Measurements from ENCODE around the gene HPSE2.

The HPSE2 gene

DNA sequence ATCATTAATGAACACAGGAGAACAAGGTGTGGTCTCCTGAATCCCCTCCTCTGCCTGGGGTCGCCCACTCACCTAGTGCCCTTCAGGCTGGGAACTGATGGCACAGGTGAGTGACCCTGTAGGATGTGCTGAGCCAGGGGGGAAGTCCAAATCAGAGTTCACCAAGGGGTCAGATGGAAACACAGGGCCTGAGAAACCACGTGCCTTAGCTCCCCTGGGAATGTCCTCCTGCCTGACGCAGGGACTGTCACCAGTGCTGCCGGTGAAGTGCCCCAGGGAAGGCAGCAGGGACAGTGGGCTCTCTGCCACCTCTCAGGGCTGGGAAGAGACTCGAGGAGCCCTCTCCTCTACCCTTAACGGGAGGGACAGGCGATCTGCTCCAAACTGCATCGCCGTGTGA lies 814.9 kb downstream of the HPSE2 start:
- no peak for DNase-seq

DNA sequence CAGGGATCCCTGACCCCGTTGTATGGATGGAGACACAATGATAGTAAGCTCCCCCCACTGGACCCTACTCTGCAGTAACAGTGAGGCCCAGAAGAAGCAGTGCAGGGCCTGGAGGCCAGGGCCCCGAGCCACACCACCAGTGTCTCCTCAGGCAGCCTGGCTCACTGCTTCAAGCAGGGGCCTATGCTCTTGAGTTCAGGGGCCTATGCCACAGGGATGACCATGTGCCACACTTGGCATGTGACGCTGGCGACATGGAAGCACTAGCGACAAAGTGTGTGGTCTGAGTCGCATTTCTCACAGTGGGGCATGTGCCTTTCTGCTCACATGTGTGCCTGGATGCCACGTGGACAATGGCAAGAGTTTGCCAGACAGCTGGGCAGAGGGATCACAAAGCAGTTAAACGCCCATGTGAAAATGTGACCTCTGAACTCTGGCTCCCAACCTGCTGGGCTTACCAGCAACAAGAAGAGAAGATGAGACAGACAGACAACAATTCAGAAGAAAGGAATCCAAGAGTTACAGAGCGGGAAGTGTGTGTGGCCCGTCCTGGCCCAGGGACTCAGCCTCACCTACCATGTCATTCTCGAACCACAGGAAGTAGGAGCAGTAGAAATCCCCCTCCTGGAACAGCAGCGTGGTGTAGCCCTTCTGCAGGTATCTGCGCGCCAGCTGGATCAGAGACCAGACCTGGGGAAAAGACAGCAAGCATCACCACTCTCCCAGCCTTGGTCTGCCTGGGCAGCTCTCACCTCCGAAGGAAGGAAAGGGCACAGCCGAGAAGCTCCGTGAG lies 816.0 kb downstream of the HPSE2 start:
- DNase-seq = no peak

DNA sequence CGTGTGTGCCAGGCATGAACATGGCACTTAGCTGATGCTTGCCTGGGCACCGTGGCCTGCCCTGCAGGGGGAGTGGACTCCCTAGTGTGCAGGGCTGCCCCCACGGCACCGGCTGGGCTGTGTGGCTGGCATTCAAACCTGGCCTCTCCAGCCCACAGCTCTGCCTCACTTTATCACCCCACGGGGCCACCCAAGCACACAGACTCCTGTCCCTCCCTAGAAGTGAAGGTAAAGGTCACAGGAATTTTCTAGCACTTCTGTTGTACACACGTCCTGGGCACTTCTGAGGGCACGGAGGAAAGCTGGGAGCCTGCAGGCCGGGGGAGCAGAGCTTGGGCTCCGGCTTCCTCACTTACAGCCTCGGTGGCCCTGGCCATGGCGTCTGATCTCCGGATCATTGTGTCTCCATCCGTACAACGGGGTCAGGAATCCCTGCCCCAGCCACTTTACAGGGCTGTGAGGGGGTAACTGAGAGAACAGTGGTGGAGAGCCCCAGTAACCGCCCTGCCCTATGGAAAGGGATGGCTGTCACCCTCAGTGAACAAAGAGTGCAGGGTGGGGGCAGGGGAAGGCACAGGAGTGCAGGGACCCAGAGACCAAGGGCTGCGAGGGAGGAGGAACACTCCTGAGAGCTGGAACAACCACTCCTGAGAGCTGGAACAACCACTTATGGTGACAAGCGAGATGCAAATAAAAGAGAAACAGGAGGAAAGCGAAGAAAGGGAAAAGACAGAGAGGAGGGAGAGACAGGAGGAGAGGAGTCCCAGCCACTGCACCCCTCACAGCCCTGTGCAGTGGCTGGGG lies 816.8 kb downstream of the HPSE2 start:
- DNase-seq = no peak

DNA sequence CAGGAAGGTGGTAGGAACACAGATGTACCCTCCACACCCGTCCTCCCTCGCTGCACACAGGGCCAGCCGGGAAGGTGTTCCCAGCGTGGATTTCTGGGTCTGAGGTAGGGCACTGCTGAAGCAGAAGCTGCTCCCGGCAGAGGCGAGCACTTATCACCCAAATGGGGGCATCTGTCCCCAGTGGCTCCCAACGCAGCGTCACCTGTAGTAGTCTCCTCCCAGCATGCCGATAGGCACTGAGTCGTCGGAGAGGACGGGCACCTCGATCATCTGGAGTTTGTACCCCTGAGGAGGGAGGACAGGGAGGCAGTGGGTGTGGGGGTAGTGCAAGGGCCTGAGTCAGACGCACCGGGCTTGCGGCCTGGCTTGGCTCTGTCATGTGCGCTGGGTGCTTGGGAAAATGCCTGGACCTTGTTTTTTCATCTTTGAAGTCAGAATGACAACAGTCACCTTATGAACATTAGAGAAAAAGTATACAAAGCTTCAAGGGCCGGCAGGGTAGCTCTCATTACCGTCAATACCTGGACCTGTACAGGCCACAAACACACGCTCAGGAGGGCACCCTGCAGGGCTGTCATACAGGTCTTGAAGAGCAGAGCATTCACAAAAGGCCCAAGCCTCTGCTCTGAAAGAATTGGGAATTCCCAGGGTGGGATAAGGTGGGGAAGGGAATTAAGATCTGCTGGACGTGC lies 817.5 kb downstream of the HPSE2 start:
- DNase-seq = no peak

DNA sequence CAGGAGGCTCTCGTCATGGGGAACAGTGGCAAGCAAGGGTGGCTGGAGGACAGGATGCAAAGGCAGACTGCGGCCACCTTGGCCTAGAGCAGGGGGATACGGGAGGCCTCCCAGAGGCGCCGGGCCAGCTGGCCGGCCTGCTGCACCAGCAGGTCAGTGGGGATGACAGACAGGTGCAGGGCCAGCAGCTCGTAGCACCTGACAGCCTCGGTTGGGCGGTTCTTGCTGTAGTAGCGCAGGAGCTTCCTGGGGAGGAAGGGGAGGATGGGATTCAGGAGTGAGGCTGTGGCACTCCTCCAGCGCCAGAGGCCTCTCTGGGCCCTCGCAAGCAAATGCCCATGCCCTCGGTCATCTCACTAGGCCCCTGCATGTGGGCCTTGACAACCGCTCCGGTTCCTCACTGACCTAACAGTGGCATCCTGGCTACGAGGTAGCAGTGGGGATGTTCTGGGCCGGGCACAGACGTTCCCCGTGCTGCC lies 818.1 kb downstream of the HPSE2 start:
- DNase-seq = no peak

DNA sequence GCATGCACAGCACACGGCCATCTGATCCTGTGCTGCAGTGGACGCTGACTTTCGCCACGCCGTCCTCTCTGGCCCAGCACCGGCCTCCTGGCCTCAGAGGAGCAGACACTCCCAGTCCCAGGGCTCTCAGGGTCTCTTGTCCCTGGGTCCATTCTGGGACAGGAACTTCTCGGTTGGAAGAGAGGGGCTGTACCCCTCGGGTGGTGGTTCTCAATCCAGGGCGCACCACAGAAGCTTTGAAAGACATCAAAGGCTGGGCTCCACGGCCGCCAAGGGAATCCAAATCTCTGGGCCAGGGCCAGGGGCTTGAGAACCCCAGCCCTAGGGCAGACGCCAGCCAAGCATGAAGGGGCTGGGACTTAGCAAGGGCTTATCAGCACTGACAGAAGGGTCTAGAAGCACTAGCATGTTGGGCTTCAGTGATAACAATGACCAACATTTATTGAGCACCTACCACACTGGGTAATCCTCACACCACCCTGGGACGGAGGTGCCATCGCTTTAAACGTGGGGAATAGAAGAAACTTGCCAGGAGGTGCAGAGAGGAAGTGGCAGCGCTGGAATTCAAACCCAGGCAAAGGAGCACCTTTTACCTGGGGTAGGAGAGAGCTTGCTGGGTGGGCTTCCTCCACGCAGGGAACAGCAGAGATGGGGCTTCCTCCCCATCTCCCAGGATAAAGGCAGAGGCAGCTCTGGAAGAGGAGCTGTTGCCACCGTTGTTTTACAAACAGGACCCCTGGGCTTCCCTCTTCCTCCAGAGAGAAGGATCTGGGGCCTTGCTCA lies 818.9 kb downstream of the HPSE2 start:
- DNase-seq = no peak

DNA sequence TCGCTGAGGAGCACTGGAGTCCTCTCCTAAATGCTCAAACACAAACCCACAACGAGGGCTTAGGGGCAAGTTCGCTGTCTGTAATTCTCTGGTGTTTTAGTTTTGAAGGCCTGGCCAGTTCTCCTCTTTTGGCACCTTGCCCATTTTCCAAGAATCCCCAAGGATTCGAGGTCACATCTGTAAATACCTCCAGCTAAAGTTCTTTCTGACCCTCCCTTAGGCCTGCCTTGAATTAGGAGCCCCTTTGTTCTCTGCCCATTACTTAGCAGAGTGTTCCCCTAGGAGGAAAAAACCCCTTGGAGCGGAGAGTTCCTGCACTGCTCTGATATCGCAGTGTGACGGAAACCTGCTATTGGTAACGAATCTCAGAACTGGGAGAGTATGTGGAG lies 819.9 kb downstream of the HPSE2 start:
- peak; percentile 51 for DNase-seq

DNA sequence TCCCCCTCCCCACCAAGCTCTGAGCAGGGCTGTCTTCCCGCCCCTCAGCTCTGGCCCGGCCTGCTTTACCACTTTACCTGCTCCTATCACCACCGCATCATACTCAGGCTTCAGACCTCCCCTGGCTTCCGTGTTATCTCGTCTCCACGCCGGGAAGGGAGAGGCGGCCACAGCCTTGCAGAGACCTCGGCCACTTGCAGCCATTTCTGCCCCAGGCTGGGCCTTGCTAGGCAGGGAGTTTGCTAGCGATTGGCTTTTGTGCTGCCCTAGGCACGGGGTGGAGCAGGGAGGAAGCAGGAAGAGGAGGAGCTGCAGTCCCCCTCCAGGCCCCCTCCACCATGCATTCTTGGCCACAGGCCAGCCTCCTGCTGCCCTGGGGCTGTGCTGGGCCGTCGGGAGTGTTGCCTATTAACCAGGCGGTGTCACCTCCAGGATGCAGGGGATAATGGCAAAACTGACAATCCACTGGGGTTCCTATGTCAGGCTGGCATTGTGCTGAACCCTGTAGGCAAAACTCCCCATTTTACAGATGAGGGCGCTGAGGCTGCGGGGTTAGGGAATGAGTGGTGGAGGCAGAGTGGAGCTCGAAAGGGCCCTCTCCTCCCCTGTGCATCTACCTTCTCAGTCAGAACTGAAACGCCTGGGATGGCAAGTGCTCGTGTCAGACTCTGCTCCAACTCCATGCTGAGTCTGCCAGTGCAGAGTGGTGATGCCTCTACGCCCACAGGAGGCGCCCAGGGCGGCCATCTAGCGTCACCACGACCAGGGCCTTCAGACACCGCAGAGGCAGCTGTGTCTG lies 820.5 kb downstream of the HPSE2 start, which contains the start of gene PYROXD2:
Gene PYROXD2 (minus strand): TSS at position 251 of the 799 bp plus-strand sequence. CDS start 47 bp downstream, at position 204.
- peak; percentile 93 for DNase-seq

DNA sequence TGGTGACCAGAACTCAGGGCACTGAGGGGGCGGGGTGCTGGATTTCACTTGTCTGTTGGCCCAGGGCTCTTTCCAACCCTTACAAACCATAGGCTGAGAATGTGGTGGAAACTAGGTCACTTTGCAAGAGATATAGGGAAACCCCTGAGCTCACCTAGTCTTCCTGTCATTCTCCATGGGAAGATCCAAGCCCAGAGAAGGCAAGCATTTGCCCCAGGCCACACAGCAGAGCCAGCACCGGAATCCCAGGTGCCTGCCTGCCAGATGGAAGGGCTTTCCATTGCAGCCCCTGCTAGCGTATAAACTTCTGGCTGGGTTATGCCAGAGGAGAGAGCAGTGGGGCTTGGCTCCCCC lies 821.1 kb downstream of the HPSE2 start:
- no peak for DNase-seq

DNA sequence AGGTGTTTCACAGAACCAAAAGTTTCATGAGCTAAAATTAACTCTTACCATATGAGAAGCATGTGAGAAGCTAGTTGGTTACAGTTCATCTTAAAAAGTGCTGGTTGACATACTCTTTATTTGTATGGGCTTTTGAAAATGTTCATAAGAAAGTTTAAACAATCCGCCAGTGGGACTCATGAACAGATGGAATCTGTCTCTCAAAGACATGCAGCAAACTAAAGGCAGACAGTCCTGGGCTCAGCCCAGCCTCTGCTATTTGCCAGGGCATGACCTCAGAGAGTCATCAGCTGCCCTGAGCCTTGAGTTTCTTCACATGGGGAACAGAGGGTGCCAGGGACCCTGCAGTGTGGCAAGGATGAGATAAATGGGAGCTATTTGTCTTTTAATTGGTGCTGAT lies 823.9 kb downstream of the HPSE2 start:
- no peak for DNase-seq

DNA sequence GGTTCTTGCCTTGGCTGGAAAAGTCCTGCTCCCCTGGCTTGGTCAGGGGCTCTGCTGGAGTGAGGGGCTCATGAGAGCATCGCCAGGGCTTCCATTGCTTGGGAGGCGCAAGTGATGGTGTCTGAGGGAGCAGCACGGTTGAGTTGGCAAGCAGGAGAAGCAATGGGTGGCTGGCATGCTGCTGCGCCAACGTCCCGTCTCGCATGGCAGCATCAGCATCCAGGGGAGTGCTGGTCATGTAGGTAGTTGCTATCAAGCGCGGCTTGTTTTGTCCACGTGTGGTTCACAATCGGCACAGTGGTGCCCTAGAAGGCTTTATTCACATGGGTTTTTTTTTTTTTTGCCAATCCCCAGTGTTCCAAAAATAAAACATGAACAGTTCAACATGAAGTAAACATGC lies 824.5 kb downstream of the HPSE2 start:
- DNase-seq = no peak

DNA sequence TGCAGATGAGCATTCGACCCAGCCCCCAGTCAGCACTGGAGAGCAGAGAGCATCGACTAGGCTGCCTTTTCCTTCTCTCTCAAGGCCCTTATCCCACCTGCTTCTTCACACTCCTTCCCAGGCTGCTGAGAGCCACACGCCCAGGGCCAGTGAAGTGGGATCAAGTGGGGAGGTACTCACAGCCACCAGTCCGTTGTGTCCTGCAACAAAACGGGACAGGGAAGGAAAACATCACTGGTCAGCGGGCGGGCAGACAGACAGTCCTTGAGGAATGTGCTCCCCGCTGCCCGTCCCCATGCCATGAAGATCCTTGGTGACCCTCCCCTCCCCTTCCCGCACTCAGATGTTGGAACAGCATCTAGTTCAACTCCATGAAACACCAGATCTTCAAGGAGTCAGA lies 824.9 kb downstream of the HPSE2 start:
- DNase-seq = no peak

DNA sequence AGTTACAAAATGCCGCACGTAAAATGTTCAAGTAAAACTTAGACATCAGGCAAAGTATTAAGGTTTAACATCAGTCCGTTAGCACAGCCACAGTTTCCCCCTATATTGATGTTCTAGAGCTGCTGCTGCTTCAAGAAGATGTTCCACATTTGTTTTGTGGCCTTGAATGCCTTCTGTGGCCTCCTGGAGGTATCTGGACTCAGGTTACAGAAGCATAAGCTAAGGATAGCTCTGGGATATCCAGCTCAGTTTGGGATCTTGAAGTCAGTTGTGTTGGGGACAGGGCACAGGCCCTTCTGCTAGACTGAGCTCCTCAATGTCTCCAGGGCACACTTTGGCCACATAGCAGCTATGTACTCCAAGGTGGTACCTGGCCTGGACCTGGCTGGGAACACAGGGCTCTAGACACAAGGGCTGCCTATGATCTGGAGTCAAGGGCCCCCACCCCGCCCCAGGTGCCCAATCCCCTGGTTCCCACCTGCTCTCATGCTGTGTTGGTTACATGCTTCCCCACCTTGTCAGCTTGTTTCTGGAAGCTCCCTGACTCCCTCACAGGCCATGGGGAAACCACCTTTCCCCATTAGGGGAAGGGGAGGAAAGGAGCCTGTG lies 825.4 kb downstream of the HPSE2 start:
- no peak for DNase-seq

DNA sequence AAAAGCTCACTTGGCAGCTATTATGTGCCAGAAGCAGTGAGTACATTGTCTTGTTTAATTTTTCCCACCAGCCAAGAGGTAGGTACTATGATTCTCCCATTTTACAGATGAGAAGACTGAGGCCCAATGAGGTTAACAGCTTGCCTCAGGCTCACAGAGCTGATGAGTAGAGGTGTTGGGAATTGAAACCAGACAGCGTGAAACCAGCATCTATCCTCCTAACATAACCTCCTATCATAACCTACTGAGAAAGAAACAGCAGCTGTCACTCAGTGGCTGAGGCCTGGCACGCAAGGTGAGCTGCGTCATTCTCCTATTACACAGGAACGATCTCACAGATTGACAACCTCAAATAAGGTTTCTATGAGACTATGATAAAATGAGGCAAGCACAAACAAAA lies 826.9 kb downstream of the HPSE2 start:
- no peak for DNase-seq

DNA sequence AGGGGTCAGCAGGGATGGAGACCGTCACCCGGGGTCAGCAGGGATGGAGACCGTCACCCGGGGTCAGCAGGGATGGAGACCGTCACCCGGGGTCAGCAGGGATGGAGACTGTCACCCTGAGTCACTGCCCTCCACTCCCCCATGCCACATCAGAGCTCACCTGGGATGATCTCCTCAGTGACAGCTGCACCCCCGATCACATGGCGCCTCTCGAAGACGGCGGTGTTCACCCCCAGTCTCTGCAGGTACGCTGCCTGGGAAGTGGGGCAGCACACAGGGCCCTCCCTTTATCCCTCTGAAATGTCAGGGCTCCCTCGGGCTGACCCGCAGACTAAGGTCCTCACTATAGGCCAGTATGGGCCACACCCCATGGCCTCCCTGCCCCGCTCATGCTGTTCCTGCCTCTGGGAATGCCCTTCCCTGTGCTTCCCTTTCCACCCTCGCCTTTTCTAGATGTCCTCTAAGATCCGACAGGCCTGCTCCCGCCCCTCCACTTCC lies 827.9 kb downstream of the HPSE2 start:
- DNase-seq = no peak

All from NCI-H69 (cell line).